Body of pancreas (tissue), 4 donors: ENCODE measurements around the gene MYMX. TPM values are rescaled to one million over a fixed set of nuclear protein-coding genes. Genes with fewer than 3 reads are reported as not detected.

Experiments used
- ATAC-seq: fragments of 150-250 bp; one replicate; pipeline ENCODE4 v1.9.1; 2016
- DNase-seq, 4 donors: peaks; one replicate each; pipeline ENCODE4 v3.0.0-alpha.2; 2019
- H3K27ac ChIP-seq, 4 donors: fragments of 200-600 bp; sonication (generic); 1 replicate in 3 of 4; 2 replicates in 1 of 4; pipeline versions ENCODE4 v1.5.1 to v1.6.1; 2016 to 2019; ENCODE audit warnings: mild to moderate bottlenecking in 1 of 4, mixed read lengths in 1 of 4, moderate library complexity in 1 of 4
- H3K27me3 ChIP-seq, 2 donors: fragments of 200-600 bp; sonication (generic); one replicate each; pipeline ENCODE4 v1.6.0; 2016; ENCODE audit warnings: mild to moderate bottlenecking in 1 of 2
- H3K36me3 ChIP-seq, 2 donors: fragments of 200-600 bp; sonication (generic); replicated peaks in 1 of 2; 2 replicates each; pipeline ENCODE4 v1.5.1; 2016; ENCODE audit warnings: low read depth in 2 of 2; ENCODE audit not compliant: insufficient read depth in 1 of 2
- H3K4me1 ChIP-seq: fragments of 200-600 bp; sonication (generic); one replicate; pipeline ENCODE4 v1.6.0; 2016
- H3K4me3 ChIP-seq, 2 donors: fragments of 200-600 bp; sonication (generic); 1 replicate in 1 of 2; 2 replicates in 1 of 2; pipeline ENCODE4 v1.5.1; 2016 to 2019
- H3K9me3 ChIP-seq, 3 donors: fragments of 200-600 bp; sonication (generic); 1 replicate in 2 of 3; 2 replicates in 1 of 3; pipeline ENCODE4 v1.5.1; 2016
- POLR2A ChIP-seq, 3 donors: fragments of 450-650 bp; IDR thresholded peaks; one replicate each; pipeline ENCODE4 v1.6.1; 2016; ENCODE audit warnings: antibody characterized with exemption in 3 of 3, mild to moderate bottlenecking in 2 of 3
- WGBS, 2 donors: methylation state at CpG; one replicate each; pipeline ENCODE4 v1.1.5; 2017; 5-methylcytosine and 5-hydroxymethylcytosine counted together
- intact Hi-C: fragments of 100-400 bp; cut with DNase I; formaldehyde crosslinking; loops from one replicate; pipeline ENCODE4 v1.15.1; 2023
- total RNA-seq, 2 donors: library from RNA; depleted of rRNA; stranded (reverse); fragments of >200 nt; gene quantifications; one replicate each; pipeline ENCODE4 v1.1.0, GENCODE V29; 2016
- TF ChIP-seq, protein P1 (sequence below), 7 experiments: fragments of 450-650 bp in 4 of 7; fragments of 200-600 bp in 3 of 7; sonication (generic) in 3 of 7; IDR thresholded peaks; one replicate each; pipeline ENCODE4 v1.5.1; 2016 to 2019; ENCODE audit warnings: antibody characterized with exemption in 7 of 7

The MYMX gene
- total RNA-seq, 2 donors from 2014 or later: 4.2 TPM; not detected in 1

GRCh38 chr6:44233567-44234100, 16.9 kb downstream of the MYMX start:
- DNase-seq (no peak), ATAC-seq (no peak)
- Histone ChIP-seq H3K9me3 (no peaks in the 10 kb centered on the region), H3K4me3 (no peak overlapping the region), H3K27ac (peak overlapping the region in 3 of 4 donors; percentile 51 to 99 (median 77)), H3K27me3 (no peaks in the 10 kb centered on the region), H3K36me3 (peaks cover 0 to 12% of the 10 kb centered on the region in 2 donors), H3K4me1 (peaks cover 62% of the 10 kb centered on the region)
- WGBS, 2 donors: 69 to 82% methylated on average over 14 of the region's 14 CpGs
- TF ChIP-seq, protein P1, sequence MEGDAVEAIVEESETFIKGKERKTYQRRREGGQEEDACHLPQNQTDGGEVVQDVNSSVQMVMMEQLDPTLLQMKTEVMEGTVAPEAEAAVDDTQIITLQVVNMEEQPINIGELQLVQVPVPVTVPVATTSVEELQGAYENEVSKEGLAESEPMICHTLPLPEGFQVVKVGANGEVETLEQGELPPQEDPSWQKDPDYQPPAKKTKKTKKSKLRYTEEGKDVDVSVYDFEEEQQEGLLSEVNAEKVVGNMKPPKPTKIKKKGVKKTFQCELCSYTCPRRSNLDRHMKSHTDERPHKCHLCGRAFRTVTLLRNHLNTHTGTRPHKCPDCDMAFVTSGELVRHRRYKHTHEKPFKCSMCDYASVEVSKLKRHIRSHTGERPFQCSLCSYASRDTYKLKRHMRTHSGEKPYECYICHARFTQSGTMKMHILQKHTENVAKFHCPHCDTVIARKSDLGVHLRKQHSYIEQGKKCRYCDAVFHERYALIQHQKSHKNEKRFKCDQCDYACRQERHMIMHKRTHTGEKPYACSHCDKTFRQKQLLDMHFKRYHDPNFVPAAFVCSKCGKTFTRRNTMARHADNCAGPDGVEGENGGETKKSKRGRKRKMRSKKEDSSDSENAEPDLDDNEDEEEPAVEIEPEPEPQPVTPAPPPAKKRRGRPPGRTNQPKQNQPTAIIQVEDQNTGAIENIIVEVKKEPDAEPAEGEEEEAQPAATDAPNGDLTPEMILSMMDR (IDR thresholded peaks at IDR 0.05): no peak
- TF ChIP-seq POLR2A (IDR thresholded peaks at IDR 0.05): no peak
- intact Hi-C loops: loop anchor here (5.0 kb wide), 1 partner anchor 61 kb away; no protein-coding TSS in a partner anchor

DNA sequence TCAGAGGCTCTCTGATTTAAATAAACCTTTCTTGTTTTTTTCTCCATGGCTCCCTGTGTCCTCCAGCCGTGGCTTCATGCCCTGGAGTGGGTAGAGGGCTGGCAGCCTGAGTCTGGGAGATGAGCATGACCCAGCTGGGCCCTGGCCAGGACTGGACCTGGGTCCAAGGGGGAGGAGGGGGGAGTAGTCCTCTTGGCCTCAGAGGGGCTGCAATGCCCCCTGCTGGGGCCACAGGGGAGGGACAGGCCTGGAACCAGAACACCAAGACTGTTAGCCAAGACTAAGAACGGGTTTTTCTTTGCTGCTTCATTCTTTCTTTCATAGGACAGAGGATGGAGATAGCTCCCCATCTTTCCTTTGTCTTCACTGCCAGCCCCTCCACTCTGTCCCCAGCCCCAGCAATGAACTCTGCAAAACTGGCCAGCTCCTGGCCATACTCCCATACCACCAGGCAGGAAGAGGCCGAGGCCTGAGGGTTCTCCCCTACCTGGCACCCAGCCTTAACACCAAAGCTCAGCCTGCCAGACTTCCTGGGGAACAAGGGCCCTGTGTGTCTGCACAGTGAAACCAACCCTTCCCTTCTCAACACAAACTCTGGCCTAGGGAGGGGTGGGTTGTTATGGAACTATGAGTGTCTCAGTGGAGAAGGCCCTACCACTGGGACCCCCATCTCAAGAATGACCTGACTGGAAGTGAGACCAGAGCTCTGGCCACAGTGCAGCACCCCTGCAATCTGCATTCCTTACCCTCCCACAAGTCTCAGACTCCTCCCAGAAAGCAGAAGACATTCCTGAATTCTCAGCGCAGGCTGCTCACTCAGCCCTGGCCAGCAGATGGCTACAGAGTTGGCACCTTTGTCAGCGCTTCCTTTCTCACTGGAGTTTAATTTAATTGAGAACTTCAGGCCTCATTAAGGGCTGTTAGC, 17.6 kb downstream of the MYMX start:
- peaks cover 56% of the 10 kb centered on the region for H3K4me1 ChIP-seq
- H3K27ac ChIP-seq: peak overlapping the region; percentile 22 to 99 (median 64)
- intact Hi-C loops: loop anchor here (5.0 kb wide), 1 partner anchor 62 kb away; no protein-coding TSS in a partner anchor
- 47 to 51% methylated on average over 5 of the region's 5 CpGs for whole genome bisulfite sequencing, 2 donors
- H3K4me3 ChIP-seq: no peak overlapping the region
- no peak for ATAC-seq
- peaks cover 0 to 12% of the 10 kb centered on the region in 2 donors for H3K36me3 ChIP-seq
- peak; percentile 59 to 76 (median 74) for DNase-seq
- no peak for TF ChIP-seq POLR2A (IDR thresholded peaks at IDR 0.05)
- TF ChIP-seq, protein P1 (IDR thresholded peaks at IDR 0.05): peak; percentile 25 to 70 (median 51)
- no peaks in the 10 kb centered on the region for H3K27me3 ChIP-seq
- H3K9me3 ChIP-seq: no peaks in the 10 kb centered on the region

GRCh38 chr6:44235269-44235668, 18.5 kb downstream of the MYMX start:
- Histone ChIP-seq H3K27me3 (no peaks in the 10 kb centered on the region), H3K36me3 (peaks cover 0 to 8% of the 10 kb centered on the region in 2 donors), H3K4me3 (no peak overlapping the region), H3K27ac (peak overlapping the region; percentile 22 to 99 (median 64)), H3K4me1 (peaks cover 52% of the 10 kb centered on the region), H3K9me3 (no peaks in the 10 kb centered on the region)
- intact Hi-C loops: no loop called here
- TF ChIP-seq, protein P1 (IDR thresholded peaks at IDR 0.05): no peak
- TF ChIP-seq POLR2A (IDR thresholded peaks at IDR 0.05): no peak
- DNase-seq (no peak), ATAC-seq (no peak)
- 64 to 70% methylated on average over 6 of the region's 6 CpGs for WGBS, 2 donors

- H3K36me3 ChIP-seq: peaks cover 0 to 8% of the 10 kb centered on the region in 2 donors
- TF ChIP-seq POLR2A (IDR thresholded peaks at IDR 0.05): no peak
- TF ChIP-seq, protein P1 (IDR thresholded peaks at IDR 0.05): no peak
- H3K4me1 ChIP-seq: peaks cover 52% of the 10 kb centered on the region
- H3K4me3 ChIP-seq: no peak overlapping the region
- H3K9me3 ChIP-seq: no peaks in the 10 kb centered on the region
- H3K27ac ChIP-seq: peak overlapping the region in 3 of 4 donors; percentile 92 to 99 (median 97)
- DNase-seq: no peak
- no peak for ATAC-seq
- WGBS, 2 donors: 81 to 84% methylated on average over 3 to 6 of the region's 6 CpGs
- no peaks in the 10 kb centered on the region for H3K27me3 ChIP-seq
- intact Hi-C loops: no loop called here
Measured at GRCh38 chr6:44235891-44236516, 19.3 kb downstream of the MYMX start.
